ENCODE measurements around the gene CYBA. TPM values are rescaled to one million over a fixed set of nuclear protein-coding genes. Genes with fewer than 3 reads are reported as not detected.

The CYBA gene
- total and polyA plus RNA-seq, 2 of the 13 experiments (the other 11 are each of a cell fraction or from before 2014, with no cell fraction given): 196 to 250 TPM

DNA sequence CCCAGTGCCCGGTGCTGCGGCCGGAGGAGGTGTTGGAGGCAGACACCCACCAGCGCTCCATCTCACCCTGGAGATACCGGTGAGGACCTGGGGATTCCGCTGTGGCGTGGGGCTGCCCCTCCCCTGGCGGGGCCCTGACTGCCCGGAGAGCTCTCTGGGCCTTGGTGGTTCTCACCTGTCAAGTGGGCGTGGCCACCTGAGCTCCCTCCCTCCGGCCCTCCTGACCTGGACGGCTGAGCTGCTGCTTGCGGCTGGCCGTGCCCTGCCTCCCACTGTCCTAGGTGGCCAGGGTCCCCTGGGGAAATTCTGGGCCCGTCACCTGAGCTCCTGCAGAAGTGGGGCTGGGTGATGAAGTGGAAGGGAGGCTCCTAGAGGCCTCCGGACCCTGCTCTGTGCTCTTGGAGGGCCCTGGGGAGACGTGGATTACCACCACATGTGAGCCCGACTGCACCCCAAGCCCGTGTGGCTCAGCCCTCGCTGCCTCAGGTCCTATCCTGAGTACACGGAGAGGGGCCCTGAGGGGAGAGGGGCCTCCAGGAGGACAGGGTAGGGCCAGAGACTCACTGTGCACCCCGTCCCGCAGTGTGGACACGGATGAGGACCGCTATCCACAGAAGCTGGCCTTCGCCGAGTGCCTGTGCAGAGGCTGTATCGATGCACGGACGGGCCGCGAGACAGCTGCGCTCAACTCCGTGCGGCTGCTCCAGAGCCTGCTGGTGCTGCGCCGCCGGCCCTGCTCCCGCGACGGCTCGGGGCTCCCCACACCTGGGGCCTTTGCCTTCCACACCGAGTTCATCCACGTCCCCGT is 11.4 kb downstream of the CYBA start (continued):
- 0 out of 2 replicates have a peak, but pooled peaks have one; percentile 55 for TF ChIP-seq ZNF543 (CRISPR knock-in tag; IDR thresholded peaks at IDR 0.05)
- TF ChIP-seq NFE2L1 (CRISPR knock-in tag; IDR thresholded peaks at IDR 0.05; ENCODE audit: borderline replicate concordance): peak; percentile 17; the same call in 1 of the 2 replicates
- peak; percentile 52; the same call in 1 of the 2 replicates for TF ChIP-seq ZBTB38 (CRISPR knock-in tag; IDR thresholded peaks at IDR 0.05)
- TF ChIP-seq GTF3A (CRISPR knock-in tag; conservative IDR thresholded peaks at IDR 0.05): 0 out of 2 replicates have a peak, but pooled peaks have one; percentile 62
- TF ChIP-seq FOXC1 (CRISPR knock-in tag; IDR thresholded peaks at IDR 0.05; ENCODE audit: borderline replicate concordance): peak; percentile 32; the same call in 1 of the 2 replicates
- TF ChIP-seq, protein P1, sequence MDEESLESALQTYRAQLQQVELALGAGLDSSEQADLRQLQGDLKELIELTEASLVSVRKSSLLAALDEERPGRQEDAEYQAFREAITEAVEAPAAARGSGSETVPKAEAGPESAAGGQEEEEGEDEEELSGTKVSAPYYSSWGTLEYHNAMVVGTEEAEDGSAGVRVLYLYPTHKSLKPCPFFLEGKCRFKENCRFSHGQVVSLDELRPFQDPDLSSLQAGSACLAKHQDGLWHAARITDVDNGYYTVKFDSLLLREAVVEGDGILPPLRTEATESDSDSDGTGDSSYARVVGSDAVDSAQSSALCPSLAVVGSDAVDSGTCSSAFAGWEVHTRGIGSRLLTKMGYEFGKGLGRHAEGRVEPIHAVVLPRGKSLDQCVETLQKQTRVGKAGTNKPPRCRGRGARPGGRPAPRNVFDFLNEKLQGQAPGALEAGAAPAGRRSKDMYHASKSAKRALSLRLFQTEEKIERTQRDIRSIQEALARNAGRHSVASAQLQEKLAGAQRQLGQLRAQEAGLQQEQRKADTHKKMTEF (CRISPR knock-in tag; IDR thresholded peaks at IDR 0.05): 0 out of 2 replicates have a peak, but pooled peaks have one; percentile 25
- TF ChIP-seq, protein P2, sequence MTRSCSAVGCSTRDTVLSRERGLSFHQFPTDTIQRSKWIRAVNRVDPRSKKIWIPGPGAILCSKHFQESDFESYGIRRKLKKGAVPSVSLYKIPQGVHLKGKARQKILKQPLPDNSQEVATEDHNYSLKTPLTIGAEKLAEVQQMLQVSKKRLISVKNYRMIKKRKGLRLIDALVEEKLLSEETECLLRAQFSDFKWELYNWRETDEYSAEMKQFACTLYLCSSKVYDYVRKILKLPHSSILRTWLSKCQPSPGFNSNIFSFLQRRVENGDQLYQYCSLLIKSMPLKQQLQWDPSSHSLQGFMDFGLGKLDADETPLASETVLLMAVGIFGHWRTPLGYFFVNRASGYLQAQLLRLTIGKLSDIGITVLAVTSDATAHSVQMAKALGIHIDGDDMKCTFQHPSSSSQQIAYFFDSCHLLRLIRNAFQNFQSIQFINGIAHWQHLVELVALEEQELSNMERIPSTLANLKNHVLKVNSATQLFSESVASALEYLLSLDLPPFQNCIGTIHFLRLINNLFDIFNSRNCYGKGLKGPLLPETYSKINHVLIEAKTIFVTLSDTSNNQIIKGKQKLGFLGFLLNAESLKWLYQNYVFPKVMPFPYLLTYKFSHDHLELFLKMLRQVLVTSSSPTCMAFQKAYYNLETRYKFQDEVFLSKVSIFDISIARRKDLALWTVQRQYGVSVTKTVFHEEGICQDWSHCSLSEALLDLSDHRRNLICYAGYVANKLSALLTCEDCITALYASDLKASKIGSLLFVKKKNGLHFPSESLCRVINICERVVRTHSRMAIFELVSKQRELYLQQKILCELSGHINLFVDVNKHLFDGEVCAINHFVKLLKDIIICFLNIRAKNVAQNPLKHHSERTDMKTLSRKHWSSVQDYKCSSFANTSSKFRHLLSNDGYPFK (CRISPR knock-in tag; IDR thresholded peaks at IDR 0.05; ENCODE audit: borderline replicate concordance): 0 out of 2 replicates have a peak, but pooled peaks have one; percentile 11
- TF ChIP-seq, protein P3, sequence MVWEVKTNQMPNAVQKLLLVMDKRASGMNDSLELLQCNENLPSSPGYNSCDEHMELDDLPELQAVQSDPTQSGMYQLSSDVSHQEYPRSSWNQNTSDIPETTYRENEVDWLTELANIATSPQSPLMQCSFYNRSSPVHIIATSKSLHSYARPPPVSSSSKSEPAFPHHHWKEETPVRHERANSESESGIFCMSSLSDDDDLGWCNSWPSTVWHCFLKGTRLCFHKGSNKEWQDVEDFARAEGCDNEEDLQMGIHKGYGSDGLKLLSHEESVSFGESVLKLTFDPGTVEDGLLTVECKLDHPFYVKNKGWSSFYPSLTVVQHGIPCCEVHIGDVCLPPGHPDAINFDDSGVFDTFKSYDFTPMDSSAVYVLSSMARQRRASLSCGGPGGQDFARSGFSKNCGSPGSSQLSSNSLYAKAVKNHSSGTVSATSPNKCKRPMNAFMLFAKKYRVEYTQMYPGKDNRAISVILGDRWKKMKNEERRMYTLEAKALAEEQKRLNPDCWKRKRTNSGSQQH (CRISPR knock-in tag; IDR thresholded peaks at IDR 0.05; ENCODE audit: low read depth): no peak
- no peak for TF ChIP-seq MIXL1 (CRISPR knock-in tag; IDR thresholded peaks at IDR 0.05)
- TF ChIP-seq, protein P4, sequence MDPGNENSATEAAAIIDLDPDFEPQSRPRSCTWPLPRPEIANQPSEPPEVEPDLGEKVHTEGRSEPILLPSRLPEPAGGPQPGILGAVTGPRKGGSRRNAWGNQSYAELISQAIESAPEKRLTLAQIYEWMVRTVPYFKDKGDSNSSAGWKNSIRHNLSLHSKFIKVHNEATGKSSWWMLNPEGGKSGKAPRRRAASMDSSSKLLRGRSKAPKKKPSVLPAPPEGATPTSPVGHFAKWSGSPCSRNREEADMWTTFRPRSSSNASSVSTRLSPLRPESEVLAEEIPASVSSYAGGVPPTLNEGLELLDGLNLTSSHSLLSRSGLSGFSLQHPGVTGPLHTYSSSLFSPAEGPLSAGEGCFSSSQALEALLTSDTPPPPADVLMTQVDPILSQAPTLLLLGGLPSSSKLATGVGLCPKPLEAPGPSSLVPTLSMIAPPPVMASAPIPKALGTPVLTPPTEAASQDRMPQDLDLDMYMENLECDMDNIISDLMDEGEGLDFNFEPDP (CRISPR knock-in tag; conservative IDR thresholded peaks at IDR 0.05): 0 out of 2 replicates have a peak, but pooled peaks have one; percentile 64
- no peak for TF ChIP-seq SOX6 (IDR thresholded peaks at IDR 0.05)
- 0 out of 2 replicates have a peak, but pooled peaks have one; percentile 24 for TF ChIP-seq SOX6 (CRISPR knock-in tag; IDR thresholded peaks at IDR 0.05)
- TF ChIP-seq, protein P5, sequence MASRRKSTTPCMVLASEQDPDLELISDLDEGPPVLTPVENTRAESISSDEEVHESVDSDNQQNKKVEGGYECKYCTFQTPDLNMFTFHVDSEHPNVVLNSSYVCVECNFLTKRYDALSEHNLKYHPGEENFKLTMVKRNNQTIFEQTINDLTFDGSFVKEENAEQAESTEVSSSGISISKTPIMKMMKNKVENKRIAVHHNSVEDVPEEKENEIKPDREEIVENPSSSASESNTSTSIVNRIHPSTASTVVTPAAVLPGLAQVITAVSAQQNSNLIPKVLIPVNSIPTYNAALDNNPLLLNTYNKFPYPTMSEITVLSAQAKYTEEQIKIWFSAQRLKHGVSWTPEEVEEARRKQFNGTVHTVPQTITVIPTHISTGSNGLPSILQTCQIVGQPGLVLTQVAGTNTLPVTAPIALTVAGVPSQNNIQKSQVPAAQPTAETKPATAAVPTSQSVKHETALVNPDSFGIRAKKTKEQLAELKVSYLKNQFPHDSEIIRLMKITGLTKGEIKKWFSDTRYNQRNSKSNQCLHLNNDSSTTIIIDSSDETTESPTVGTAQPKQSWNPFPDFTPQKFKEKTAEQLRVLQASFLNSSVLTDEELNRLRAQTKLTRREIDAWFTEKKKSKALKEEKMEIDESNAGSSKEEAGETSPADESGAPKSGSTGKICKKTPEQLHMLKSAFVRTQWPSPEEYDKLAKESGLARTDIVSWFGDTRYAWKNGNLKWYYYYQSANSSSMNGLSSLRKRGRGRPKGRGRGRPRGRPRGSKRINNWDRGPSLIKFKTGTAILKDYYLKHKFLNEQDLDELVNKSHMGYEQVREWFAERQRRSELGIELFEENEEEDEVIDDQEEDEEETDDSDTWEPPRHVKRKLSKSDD (CRISPR knock-in tag; IDR thresholded peaks at IDR 0.05; ENCODE audit: low read depth): peak; percentile 18; the same call in 1 of the 2 replicates
- 0 out of 2 replicates have a peak, but pooled peaks have one; percentile 41 for TF ChIP-seq ARNT2 (CRISPR knock-in tag; IDR thresholded peaks at IDR 0.05; ENCODE audit: low read depth)
